WERI-Rb-1 (cell line): ENCODE data around the gene LPAR2.
A peak's percentile ranks its signal among the peaks of the same experiment; 100 is the strongest.

Source experiments
- DNase-seq: peaks from one replicate; pipeline ENCODE4 v3.0.0-alpha.2; 2020
- H3K27ac ChIP-seq: fragments of 250-450 bp; sonication (Bioruptor Pico); 2 replicates; pipeline ENCODE4 v1.5.1; 2020; ENCODE audit warnings: mild to moderate bottlenecking, moderate library complexity
- H3K27me3 ChIP-seq: fragments of 250-450 bp; sonication (Bioruptor Pico); 2 replicates; pipeline ENCODE4 v1.5.1; 2021; ENCODE audit warnings: mild to moderate bottlenecking, low read depth, moderate library complexity; ENCODE audit not compliant: insufficient read depth, severe bottlenecking
- H3K36me3 ChIP-seq: fragments of 250-450 bp; sonication (Bioruptor Pico); 2 replicates; pipeline ENCODE4 v1.5.1; 2020; ENCODE audit warnings: mild to moderate bottlenecking, moderate library complexity
- H3K4me3 ChIP-seq: 2 replicates; pipeline ENCODE4 v1.5.1; 2011; ENCODE audit warnings: low read depth, mild to moderate bottlenecking, control low read depth, low read length
- H3K9me3 ChIP-seq: fragments of 250-450 bp; sonication (Bioruptor Pico); 2 replicates; pipeline ENCODE4 v1.5.1; 2021; ENCODE audit warnings: mild to moderate bottlenecking, moderate library complexity; ENCODE audit not compliant: severe bottlenecking
- TF ChIP-seq, protein P1 (sequence below): IDR thresholded peaks from 2 replicates; pipeline ENCODE4 v1.5.1; 2011; ENCODE audit warnings: low read depth, mild to moderate bottlenecking, control low read depth, inconsistent platforms, low read length

LPAR2 gene

DNA sequence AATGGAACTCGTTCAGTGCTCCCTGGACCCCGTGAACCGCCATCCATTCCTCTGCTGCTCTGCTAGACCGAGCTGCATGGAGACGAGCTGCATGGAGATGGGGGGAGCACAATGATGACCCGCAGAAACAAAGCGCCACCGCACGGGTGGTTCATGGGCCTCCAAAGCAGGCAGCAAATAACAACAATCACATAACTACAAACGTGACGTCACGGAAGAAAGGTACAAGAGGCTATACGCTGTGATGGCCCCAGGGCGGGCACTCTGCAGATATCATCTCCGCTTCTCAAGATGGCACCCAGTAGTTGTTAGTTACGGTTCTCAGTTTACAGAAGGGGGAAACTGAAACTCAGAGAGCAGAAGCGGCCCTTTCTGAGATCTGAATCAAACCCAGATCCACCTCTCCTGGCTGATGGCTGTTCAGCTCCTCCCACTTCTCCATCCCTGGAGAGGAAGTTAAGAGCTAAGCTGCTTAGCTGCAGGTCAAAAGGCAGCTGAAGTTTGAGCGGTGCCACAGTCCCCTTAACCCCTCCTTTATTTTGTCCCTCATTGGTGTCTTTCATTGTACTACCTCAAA lies 33.7 kb upstream of the LPAR2 start:
- Histone ChIP-seq H3K36me3 (peaks cover 39% of the 10 kb centered on the region), H3K9me3 (no peaks in the 10 kb centered on the region), H3K4me3 (peak overlapping the region; percentile 31), H3K27me3 (no peaks in the 10 kb centered on the region), H3K27ac (peak overlapping the region; percentile 89)
- DNase-seq, result peak; percentile 77
- TF ChIP-seq, protein P1, sequence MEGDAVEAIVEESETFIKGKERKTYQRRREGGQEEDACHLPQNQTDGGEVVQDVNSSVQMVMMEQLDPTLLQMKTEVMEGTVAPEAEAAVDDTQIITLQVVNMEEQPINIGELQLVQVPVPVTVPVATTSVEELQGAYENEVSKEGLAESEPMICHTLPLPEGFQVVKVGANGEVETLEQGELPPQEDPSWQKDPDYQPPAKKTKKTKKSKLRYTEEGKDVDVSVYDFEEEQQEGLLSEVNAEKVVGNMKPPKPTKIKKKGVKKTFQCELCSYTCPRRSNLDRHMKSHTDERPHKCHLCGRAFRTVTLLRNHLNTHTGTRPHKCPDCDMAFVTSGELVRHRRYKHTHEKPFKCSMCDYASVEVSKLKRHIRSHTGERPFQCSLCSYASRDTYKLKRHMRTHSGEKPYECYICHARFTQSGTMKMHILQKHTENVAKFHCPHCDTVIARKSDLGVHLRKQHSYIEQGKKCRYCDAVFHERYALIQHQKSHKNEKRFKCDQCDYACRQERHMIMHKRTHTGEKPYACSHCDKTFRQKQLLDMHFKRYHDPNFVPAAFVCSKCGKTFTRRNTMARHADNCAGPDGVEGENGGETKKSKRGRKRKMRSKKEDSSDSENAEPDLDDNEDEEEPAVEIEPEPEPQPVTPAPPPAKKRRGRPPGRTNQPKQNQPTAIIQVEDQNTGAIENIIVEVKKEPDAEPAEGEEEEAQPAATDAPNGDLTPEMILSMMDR, result no peak

DNA sequence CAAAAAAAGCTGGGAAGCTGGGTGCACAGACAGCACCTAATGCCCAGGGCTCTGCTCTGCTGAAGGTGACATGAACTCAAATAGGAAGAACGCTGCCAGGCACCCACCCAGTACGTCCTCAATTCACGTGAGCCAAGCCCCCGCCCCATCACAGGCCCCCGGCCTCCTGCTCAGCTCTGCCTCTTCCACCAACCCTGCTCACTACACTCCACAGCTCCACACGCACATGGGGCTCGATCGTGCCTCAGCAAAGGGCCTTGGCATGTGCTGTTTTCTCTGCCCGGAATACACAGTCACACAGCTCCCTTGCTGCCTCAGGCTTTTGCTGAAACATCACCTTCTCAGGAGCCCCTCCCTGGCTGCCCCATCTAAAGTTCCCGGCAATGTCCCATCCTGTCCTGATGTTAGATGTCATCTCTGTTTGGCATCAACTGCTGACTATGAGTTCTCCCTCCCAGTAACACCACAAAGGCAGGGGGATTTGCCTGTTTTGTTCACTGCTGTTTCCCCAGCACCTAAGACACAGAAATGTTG lies 33.2 kb upstream of the LPAR2 start:
- Histone ChIP-seq H3K9me3 (no peaks in the 10 kb centered on the region), H3K36me3 (peaks cover 44% of the 10 kb centered on the region), H3K27me3 (no peaks in the 10 kb centered on the region), H3K27ac (peak overlapping the region; percentile 89), H3K4me3 (peak overlapping the region; percentile 31)
- no peak for DNase-seq
- TF ChIP-seq, protein P1, result no peak

DNA sequence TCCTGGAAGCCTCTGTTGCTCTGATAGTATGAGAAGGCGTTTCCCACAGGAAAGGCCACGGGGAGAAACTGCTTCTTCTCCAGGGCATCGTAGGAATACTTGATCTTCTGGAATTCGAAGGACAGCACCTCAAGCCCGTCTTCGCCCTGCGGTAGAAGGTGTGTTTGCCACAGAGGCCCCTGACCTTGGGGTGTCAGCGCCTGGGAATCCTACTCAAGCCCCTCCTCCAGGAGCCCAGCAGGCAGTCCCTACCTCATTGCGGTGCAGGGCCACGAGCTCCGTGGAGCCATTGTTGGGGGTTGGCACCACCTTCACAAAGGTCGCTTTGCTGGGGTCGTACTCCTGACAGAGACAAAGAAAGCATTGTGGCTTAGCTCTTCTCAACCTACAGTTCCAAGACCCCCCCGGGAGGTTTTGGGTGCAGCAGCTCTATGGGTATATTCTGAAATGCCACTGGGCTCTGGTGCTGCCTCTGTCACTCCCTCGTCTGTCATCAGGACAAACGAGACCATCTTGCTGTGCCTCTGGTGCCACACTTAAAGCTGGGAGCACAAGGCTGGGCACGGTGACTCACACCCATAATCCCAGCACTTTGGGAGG lies 31.7 kb upstream of the LPAR2 start:
- TF ChIP-seq, protein P1, result no peak
- Histone ChIP-seq H3K36me3 (peaks cover 59% of the 10 kb centered on the region), H3K27me3 (no peaks in the 10 kb centered on the region), H3K27ac (no peak overlapping the region), H3K9me3 (no peaks in the 10 kb centered on the region), H3K4me3 (no peak overlapping the region)
- no peak for DNase-seq

DNA sequence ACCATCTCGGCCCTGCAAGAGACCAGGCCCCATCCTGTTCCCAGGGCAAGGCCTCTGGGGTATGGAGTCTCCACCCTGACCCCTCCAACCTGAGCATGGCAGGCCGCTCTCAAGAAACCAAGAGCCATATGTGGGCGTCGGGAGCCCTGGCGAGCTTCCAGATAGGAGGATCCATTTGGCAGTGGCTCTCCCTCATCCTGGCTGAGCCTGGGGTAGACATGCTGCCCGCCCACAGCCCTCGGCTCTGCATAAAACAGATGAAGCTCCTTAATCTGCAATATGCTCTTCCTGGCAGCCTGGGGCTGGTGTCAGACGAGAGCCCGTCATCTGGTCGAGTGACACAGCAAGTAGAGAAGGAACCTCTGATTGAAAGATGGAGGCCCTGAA lies 29.4 kb upstream of the LPAR2 start:
- Histone ChIP-seq H3K36me3 (peaks cover 81% of the 10 kb centered on the region), H3K27ac (peak overlapping the region; percentile 66), H3K27me3 (no peaks in the 10 kb centered on the region), H3K9me3 (no peaks in the 10 kb centered on the region), H3K4me3 (no peak overlapping the region)
- DNase-seq, result peak; percentile 79
- TF ChIP-seq, protein P1, result no peak

DNA sequence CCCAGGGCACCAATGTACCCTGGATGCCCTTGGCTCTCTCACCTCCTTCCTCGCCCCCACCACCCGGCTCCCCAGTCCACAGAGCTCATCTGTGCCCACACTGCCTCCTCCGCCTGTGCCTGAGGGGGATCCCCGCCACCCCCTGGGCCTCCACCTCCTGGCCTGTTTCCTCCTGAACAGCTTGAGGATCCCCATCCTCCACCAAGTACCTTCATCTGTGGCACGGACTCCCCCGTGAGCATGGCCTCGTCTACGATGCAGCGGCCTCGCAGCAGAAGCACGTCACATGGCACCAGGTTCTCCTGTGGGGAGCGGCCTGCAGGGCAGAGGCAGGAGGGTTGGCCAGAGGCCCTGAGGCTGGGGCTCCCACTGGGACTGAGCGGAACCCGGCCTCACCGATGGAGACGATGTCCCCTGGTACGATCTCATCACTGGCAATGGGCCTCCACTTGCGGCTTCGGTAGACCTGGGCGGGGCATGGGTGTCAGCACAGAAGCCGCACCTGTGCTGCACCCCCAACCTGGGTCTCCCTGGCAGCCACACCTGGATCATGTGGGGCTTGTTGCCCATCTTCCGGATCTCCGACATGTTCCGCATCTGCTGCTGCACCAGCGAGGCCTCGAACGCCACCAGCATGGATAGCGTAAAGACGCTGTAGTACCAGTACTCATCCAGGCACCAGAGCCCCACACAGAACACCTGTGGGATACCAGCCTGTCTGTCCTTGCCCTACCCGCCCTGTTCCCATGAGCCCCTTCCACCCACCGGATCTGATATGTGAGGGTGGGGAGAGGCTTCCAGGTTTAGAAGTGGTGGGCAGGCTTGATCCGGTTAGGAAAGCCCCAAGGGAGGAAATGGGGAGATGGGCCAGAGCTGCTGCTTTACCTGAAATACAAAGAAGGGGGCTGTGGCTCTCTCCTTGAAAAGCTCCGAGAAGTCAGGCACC lies 28.7 kb upstream of the LPAR2 start:
- no peak for DNase-seq
- TF ChIP-seq, protein P1, result no peak
- Histone ChIP-seq H3K9me3 (no peaks in the 10 kb centered on the region), H3K4me3 (no peak overlapping the region), H3K27me3 (no peaks in the 10 kb centered on the region), H3K36me3 (peaks cover 87% of the 10 kb centered on the region), H3K27ac (peak overlapping the region; percentile 66)
